GM12891 (cell line): ENCODE results near the gene PSKH1.

Experiments
- DNase-seq: peaks from one replicate; pipeline ENCODE4 v3.0.0; 2011; ENCODE audit warnings: low spot score; ENCODE audit not compliant: insufficient read length
- FAIRE-seq: peaks from 2 replicates; lab custom pipeline; 2011; peaks lifted over from hg19 to GRCh38; lab: Jason Lieb, UNC
- PAX5 ChIP-seq: IDR thresholded peaks from 2 replicates; pipeline ENCODE4 v1.6.1; 2011; ENCODE audit warnings: low read length, moderate library complexity, mild to moderate bottlenecking; ENCODE audit not compliant: insufficient read depth, severe bottlenecking
- POLR2A ChIP-seq: IDR thresholded peaks from 2 replicates; pipeline ENCODE4 v1.6.1; 2011; ENCODE audit warnings: low read depth, low read length, control low read depth
- POLR2AphosphoS5 ChIP-seq: IDR thresholded peaks from 2 replicates; pipeline ENCODE4 v1.6.1; 2011; ENCODE audit warnings: low read depth, low read length, control low read depth
- POU2F2 ChIP-seq: IDR thresholded peaks from 2 replicates; pipeline ENCODE4 v1.6.1; 2011; ENCODE audit warnings: low read depth, mild to moderate bottlenecking, control low read depth, low read length, moderate library complexity
- SPI1 ChIP-seq: IDR thresholded peaks from 2 replicates; pipeline ENCODE4 v1.6.1; 2011; ENCODE audit warnings: low read depth, low read length, control low read depth
- TAF1 ChIP-seq: IDR thresholded peaks from 2 replicates; pipeline ENCODE4 v1.6.1; 2011; ENCODE audit warnings: low read depth, low read length, control low read depth

PSKH1 gene

GRCh38 chr16:67877064-67877463 is 16.0 kb upstream of the PSKH1 start:
- TF ChIP-seq SPI1 (no peak), POLR2A (no peak), POU2F2 (no peak), PAX5 (no peak), POLR2AphosphoS5 (no peak), TAF1 (no peak)
- DNase-seq (no peak), FAIRE-seq (no peak)

GRCh38 chr16:67878232-67878631 is 14.8 kb upstream of the PSKH1 start:
- TF ChIP-seq POLR2A (no peak), TAF1 (no peak), PAX5 (no peak), POU2F2 (no peak), POLR2AphosphoS5 (no peak), SPI1 (no peak)
- FAIRE-seq: no peak
- DNase-seq: no peak

- FAIRE-seq (no peak), DNase-seq (no peak)
- TF ChIP-seq POU2F2 (no peak), POLR2A (no peak), TAF1 (no peak), SPI1 (no peak), PAX5 (no peak), POLR2AphosphoS5 (no peak)
Measured at GRCh38 chr16:67878846-67879245, 14.2 kb upstream of the PSKH1 start.

GRCh38 chr16:67879462-67879861 is 13.6 kb upstream of the PSKH1 start:
- TF ChIP-seq PAX5: no peak
- no peak for TF ChIP-seq TAF1
- TF ChIP-seq SPI1: no peak
- TF ChIP-seq POU2F2: no peak
- no peak for TF ChIP-seq POLR2A
- no peak for TF ChIP-seq POLR2AphosphoS5
- FAIRE-seq: no peak
- DNase-seq: no peak

GRCh38 chr16:67879936-67880335 is 13.1 kb upstream of the PSKH1 start:
- DNase-seq (no peak), FAIRE-seq (no peak)
- TF ChIP-seq SPI1 (no peak), TAF1 (no peak), POLR2A (no peak), POLR2AphosphoS5 (no peak), POU2F2 (no peak), PAX5 (no peak)

- TF ChIP-seq PAX5 (no peak), POLR2A (no peak), POLR2AphosphoS5 (no peak), TAF1 (no peak), POU2F2 (no peak), SPI1 (no peak)
- FAIRE-seq (no peak), DNase-seq (no peak)
Measured at GRCh38 chr16:67880584-67880983, 12.5 kb upstream of the PSKH1 start.

- no peak for FAIRE-seq
- no peak for TF ChIP-seq PAX5
- TF ChIP-seq SPI1: no peak
- no peak for TF ChIP-seq TAF1
- no peak for TF ChIP-seq POLR2A
- TF ChIP-seq POLR2AphosphoS5: no peak
- TF ChIP-seq POU2F2: no peak
Measured at GRCh38 chr16:67881621-67882161, 11.4 kb upstream of the PSKH1 start.

GRCh38 chr16:67882374-67883145 is 10.5 kb upstream of the PSKH1 start:
- DNase-seq: no peak
- TF ChIP-seq SPI1 (no peak), POLR2A (no peak), POU2F2 (no peak), TAF1 (no peak), PAX5 (no peak), POLR2AphosphoS5 (no peak)
- FAIRE-seq: no peak

More at GRCh38 chr16:67881621-67882161, 11.4 kb upstream of the PSKH1 start:
- no peak for DNase-seq

- FAIRE-seq: no peak
- TF ChIP-seq TAF1 (no peak), PAX5 (no peak), POLR2AphosphoS5 (no peak), POU2F2 (no peak)
- no peak for DNase-seq
Measured at GRCh38 chr16:67883146-67883871, 9.7 kb upstream of the PSKH1 start.
